ENCODE results near the gene CLCN7. TPM values are rescaled to one million over a fixed set of nuclear protein-coding genes. Genes with fewer than 3 reads are reported as not detected.
"Not testable (repeated sequence)": the region's sequence is repeated elsewhere in the genome, so short reads cannot be mapped to it uniquely, and the experiment has no call there.

Gene CLCN7
- polyA plus RNA-seq, 1 experiment, result 15.7 TPM

DNA sequence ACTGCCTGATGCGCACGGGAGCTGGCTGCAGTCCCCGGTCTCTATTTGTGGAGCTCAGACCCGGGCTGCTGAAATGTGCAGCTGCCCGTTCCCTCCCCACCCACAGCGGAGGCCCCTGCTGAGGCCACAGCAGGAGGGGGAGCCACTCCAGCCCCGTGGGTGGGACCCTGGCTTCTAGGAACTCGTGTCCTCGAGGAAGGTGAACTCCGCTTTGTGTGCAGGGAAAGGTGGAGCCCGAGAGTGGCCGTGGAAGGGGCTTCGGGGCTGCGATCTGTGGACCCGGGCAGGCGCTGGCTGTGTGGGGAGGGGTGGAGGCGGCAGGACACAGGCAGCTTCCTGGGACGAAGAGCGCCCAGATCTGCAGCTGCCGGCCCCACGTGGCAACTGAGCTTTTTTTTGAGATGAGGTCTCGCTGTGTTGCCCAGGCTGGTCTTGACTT, 33.4 kb downstream of the CLCN7 start:
- no peak overlapping the region for H3K4me3 ChIP-seq (ENCODE audit: low read depth, low read length)
- ChIA-PET POLR2A (no interaction called here), CTCF (no interaction called here)
- H3K27ac ChIP-seq (ENCODE audit: low read depth, low read length), result no peak overlapping the region
- TF ChIP-seq, protein P1, sequence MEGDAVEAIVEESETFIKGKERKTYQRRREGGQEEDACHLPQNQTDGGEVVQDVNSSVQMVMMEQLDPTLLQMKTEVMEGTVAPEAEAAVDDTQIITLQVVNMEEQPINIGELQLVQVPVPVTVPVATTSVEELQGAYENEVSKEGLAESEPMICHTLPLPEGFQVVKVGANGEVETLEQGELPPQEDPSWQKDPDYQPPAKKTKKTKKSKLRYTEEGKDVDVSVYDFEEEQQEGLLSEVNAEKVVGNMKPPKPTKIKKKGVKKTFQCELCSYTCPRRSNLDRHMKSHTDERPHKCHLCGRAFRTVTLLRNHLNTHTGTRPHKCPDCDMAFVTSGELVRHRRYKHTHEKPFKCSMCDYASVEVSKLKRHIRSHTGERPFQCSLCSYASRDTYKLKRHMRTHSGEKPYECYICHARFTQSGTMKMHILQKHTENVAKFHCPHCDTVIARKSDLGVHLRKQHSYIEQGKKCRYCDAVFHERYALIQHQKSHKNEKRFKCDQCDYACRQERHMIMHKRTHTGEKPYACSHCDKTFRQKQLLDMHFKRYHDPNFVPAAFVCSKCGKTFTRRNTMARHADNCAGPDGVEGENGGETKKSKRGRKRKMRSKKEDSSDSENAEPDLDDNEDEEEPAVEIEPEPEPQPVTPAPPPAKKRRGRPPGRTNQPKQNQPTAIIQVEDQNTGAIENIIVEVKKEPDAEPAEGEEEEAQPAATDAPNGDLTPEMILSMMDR (IDR thresholded peaks at IDR 0.05; ENCODE audit: low read depth, low read length), result no peak
- no peak for DNase-seq (ENCODE audit: low read depth, low spot score)
- no peaks in the 10 kb centered on the region for H3K27me3 ChIP-seq (ENCODE audit: control insufficient read depth, insufficient read depth, low read length)
- no peaks in the 10 kb centered on the region; the same call in 1 of the 2 replicates for H3K9me3 ChIP-seq (ENCODE audit: control insufficient read depth, insufficient read depth, low read length)

DNA sequence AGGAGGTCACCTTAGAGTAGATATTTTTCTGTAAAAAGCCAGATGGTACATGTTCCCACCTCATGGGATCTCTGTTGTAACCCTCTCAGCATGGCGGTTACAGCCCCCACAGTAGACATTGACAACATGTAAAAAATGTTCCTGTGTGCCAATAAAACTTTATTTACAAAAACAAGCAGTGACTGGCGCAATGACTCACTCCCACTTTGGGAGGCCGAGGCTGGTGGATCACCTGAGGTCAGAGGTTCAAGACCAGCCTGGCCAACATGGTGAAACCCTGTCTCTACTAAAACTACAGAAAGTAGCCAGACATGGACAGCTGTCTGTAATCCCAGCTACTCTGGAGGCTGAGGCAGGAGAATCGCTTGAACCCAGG, 35.1 kb downstream of the CLCN7 start:
- H3K9me3 ChIP-seq (ENCODE audit: control insufficient read depth, insufficient read depth, low read length); H3K27me3 ChIP-seq (ENCODE audit: control insufficient read depth, insufficient read depth, low read length); H3K27ac ChIP-seq (ENCODE audit: low read depth, low read length); DNase-seq (ENCODE audit: low read depth, low spot score); POLR2A ChIA-PET; H3K4me3 ChIP-seq (ENCODE audit: low read depth, low read length): not testable (repeated sequence)
- CTCF ChIA-PET, result interaction anchor here (0.7 kb wide), 1 partner anchor 285 kb away, joined by 6 read pairs; no protein-coding TSS in a partner anchor

DNA sequence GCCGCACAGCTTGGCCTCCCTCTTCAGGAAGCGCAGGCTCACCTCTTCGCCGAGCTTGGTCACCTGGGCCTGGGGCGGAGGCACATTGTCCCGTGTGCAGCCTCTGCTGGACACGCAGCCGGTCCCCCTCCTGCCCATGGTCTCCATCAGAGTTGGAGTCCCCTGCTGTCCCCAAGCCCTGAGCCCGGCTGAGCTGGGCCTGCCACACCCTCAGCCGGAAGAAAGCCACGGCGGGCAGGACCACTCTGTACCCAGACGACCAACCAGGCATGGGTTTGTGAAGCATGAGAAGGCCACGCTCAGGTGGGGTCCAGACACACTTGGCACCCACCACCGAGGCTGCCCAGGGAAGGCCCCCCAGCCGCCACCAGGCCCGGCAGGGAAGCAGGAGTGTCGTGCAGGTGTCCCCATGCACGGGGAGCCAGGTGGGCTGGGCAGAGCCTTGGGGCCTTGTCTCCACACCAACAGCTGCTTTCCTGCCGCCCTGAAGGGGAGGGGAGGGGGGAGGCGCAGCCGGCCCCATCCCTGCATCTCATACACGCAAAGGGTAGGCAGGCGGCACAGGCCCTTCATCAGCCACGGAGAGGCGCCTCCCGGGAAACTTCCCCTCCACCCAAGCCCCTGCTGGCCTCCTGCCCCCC, 35.6 kb downstream of the CLCN7 start:
- ChIA-PET POLR2A (no interaction called here), CTCF (interaction anchor here (0.7 kb wide), 1 partner anchor 285 kb away, joined by 6 read pairs; no protein-coding TSS in a partner anchor)
- H3K27ac ChIP-seq (ENCODE audit: low read depth, low read length), result no peak overlapping the region
- no peaks in the 10 kb centered on the region for H3K27me3 ChIP-seq (ENCODE audit: control insufficient read depth, insufficient read depth, low read length)
- TF ChIP-seq, protein P1 (IDR thresholded peaks at IDR 0.05; ENCODE audit: low read depth, low read length), result no peak
- no peak overlapping the region for H3K4me3 ChIP-seq (ENCODE audit: low read depth, low read length)
- no peak for DNase-seq (ENCODE audit: low read depth, low spot score)
- H3K9me3 ChIP-seq (ENCODE audit: control insufficient read depth, insufficient read depth, low read length), result no peaks in the 10 kb centered on the region; the same call in 1 of the 2 replicates

DNA sequence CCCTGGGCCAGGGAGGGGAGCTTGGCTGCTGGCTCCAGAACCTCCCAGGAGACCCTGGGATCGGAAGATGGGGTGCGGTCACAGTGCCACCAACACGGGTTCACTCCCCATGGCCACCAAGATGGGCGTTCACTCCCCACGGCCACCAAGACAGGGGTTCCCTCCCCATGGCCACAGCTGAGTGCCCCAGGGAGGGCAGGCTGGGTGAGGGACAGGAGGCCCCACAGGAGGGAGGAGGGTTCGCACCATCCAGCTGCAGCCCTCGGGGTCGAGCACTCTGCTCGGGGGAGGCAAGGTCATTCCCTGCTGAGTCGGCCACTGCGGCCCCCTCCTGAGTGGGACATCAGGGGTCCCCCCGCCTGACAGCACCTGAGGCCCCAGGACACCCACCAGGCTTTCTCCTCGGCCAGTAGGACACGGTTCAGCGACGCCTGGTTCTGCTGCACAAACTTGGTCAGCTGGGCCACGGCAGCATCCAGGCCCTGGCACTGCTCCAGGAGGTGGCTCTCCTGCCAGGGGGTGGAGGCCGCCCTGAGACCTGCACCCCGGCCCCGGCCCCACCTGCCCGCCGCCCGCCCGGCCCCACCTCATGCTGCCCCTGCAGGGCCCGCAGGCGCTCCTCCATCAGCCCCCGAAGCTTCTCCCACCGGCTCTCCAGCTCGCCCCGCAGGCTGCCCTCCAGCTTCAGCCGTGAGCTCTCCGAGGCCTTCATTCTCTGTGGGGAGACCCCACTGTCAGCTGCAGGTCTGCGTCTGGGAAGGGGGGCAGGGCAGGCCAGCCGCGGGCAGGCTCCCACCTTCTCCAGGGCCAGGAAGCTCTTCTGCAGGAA, 36.4 kb downstream of the CLCN7 start:
- POLR2A ChIA-PET, result no interaction called here

DNA sequence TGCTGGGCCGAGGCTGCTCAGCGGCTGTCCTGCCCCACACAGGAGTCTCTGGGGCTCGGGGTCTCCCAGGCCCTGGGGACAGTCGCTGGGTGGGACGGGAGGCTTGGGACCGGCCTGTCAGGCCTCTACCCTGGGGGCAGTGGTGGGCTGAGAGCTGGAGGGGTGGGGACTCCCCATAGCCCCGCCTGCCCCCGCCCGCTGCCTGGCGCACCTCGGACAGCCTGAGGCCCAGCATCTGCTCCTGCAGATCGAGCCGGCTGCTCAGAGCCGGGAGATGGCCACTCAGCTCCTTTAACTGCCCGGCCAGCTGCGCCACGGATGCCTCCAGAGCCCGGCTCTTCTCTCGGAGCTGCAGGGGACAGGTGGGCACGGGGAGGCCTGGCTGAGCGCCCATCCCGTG, 37.2 kb downstream of the CLCN7 start:
- Histone ChIP-seq H3K27me3 (ENCODE audit: control insufficient read depth, insufficient read depth, low read length) (no peaks in the 10 kb centered on the region), H3K4me3 (ENCODE audit: low read depth, low read length) (no peak overlapping the region), H3K27ac (ENCODE audit: low read depth, low read length) (no peak overlapping the region), H3K9me3 (ENCODE audit: control insufficient read depth, insufficient read depth, low read length) (no peaks in the 10 kb centered on the region; the same call in 1 of the 2 replicates)
- TF ChIP-seq, protein P1 (IDR thresholded peaks at IDR 0.05; ENCODE audit: low read depth, low read length), result no peak
- no peak for DNase-seq (ENCODE audit: low read depth, low spot score)
- CTCF ChIA-PET, result no interaction called here
- POLR2A ChIA-PET, result no interaction called here

More for the DNA sequence above, 36.4 kb downstream of the CLCN7 start:
- H3K27me3 ChIP-seq (ENCODE audit: control insufficient read depth, insufficient read depth, low read length), result no peaks in the 10 kb centered on the region
- no peak overlapping the region for H3K4me3 ChIP-seq (ENCODE audit: low read depth, low read length)
- DNase-seq (ENCODE audit: low read depth, low spot score), result no peak
- CTCF ChIA-PET, result interaction anchor here (0.6 kb wide), 1 partner anchor 112 kb away, joined by 3 read pairs; no protein-coding TSS in a partner anchor
- H3K27ac ChIP-seq (ENCODE audit: low read depth, low read length), result no peak overlapping the region
- TF ChIP-seq, protein P1 (IDR thresholded peaks at IDR 0.05; ENCODE audit: low read depth, low read length), result no peak
- H3K9me3 ChIP-seq (ENCODE audit: control insufficient read depth, insufficient read depth, low read length), result no peaks in the 10 kb centered on the region; the same call in 1 of the 2 replicates

Measured in AG04450 (cell line).